ENCODE results near the gene CDK5RAP1.

The CDK5RAP1 gene

DNA sequence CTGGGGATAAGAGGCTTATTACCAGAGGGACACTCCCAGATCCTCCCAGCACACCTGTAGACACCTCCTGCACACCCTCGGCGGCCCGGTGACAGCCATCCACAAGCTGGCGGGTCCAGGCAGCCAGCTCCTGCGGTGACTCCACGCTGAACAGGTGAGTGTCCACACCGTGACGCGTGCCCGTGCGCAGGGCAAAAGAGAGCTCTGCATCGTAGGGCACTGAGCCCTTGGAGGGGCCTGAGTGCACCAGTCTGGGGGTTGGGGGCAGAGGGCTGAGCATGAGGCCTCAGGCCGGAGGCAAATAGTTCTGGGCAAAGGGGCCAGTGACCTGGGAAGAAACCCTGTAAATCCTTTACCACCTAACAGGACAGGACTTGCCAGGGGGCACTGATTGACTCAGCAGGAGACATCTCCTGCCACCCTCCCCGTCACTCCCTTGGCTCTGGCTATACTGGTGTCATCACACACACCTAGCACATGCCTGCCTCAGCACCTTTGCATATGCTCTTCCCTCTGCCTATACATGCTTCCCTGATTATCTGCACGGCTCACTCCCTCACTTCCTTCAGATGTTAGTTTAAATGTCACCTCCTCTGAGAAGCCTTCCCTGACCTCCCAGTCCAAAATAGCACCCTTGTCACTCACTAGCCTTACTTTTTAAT, 8.9 kb upstream of the CDK5RAP1 start:
- no peak overlapping the region for H2AK5ac ChIP-seq (ENCODE audit: low read length, severe bottlenecking)
- no peak overlapping the region for H3K4me3 ChIP-seq (ENCODE audit: insufficient read depth in 1 of 2, low read depth in 1 of 2, low read length in 2 of 2)
- H3K36me3 ChIP-seq (ENCODE audit: control insufficient read depth in 1 of 2, insufficient read depth in 2 of 2, low read depth in 1 of 2, low read length in 2 of 2): peaks cover 42 to 79% of the 10 kb centered on the region in 2 experiments
- no peak overlapping the region for H3K23ac ChIP-seq (ENCODE audit: low read length in 2 of 2)
- peaks cover 9% of the 10 kb centered on the region for H3K79me1 ChIP-seq (replicated peaks; ENCODE audit: low read length, poor library complexity, severe bottlenecking)
- H3K4me2 ChIP-seq (ENCODE audit: low read length, poor library complexity, severe bottlenecking): no peak overlapping the region
- peak overlapping the region in 1 of 2 experiments; percentile 36 for H3K14ac ChIP-seq (ENCODE audit: low read length in 2 of 2)
- H3K9me3 ChIP-seq (ENCODE audit: control insufficient read depth, low read length): peaks cover 5% of the 10 kb centered on the region
- no peaks in the 10 kb centered on the region for H3K27me3 ChIP-seq (ENCODE audit: control insufficient read depth in 1 of 2, insufficient read depth in 1 of 2, low read length in 2 of 2)
- no peak overlapping the region for H3K27ac ChIP-seq (ENCODE audit: low read length, poor library complexity, severe bottlenecking)
- H2BK12ac ChIP-seq (ENCODE audit: low read length in 2 of 2): no peak overlapping the region
- H4K91ac ChIP-seq (ENCODE audit: low read length): no peak overlapping the region
- H3K4ac ChIP-seq (ENCODE audit: low read depth in 1 of 2, low read length in 2 of 2): no peak overlapping the region
- no peak overlapping the region for H2BK120ac ChIP-seq (ENCODE audit: low read depth, low read length)
- peaks cover 11% of the 10 kb centered on the region for H3K4me1 ChIP-seq (ENCODE audit: control insufficient read depth, insufficient read depth, low read depth, low read length)
- H2AFZ ChIP-seq (ENCODE audit: low read depth, low read length): no peak overlapping the region
- no peak overlapping the region for H2BK5ac ChIP-seq (ENCODE audit: low read depth, low read length, poor library complexity, severe bottlenecking)
- peak overlapping the region in 1 of 2 experiments; percentile 16 for H3K18ac ChIP-seq (ENCODE audit: low read depth in 1 of 2, low read length in 2 of 2)
- no peak overlapping the region for H2BK15ac ChIP-seq (ENCODE audit: low read depth, poor library complexity, severe bottlenecking)
- DNase-seq: no peak
- H4K8ac ChIP-seq (ENCODE audit: low read length): no peak overlapping the region
- H3K9ac ChIP-seq (ENCODE audit: low read length): no peak overlapping the region
- WGBS: 93% methylated on average over 15 of the region's 15 CpGs

DNA sequence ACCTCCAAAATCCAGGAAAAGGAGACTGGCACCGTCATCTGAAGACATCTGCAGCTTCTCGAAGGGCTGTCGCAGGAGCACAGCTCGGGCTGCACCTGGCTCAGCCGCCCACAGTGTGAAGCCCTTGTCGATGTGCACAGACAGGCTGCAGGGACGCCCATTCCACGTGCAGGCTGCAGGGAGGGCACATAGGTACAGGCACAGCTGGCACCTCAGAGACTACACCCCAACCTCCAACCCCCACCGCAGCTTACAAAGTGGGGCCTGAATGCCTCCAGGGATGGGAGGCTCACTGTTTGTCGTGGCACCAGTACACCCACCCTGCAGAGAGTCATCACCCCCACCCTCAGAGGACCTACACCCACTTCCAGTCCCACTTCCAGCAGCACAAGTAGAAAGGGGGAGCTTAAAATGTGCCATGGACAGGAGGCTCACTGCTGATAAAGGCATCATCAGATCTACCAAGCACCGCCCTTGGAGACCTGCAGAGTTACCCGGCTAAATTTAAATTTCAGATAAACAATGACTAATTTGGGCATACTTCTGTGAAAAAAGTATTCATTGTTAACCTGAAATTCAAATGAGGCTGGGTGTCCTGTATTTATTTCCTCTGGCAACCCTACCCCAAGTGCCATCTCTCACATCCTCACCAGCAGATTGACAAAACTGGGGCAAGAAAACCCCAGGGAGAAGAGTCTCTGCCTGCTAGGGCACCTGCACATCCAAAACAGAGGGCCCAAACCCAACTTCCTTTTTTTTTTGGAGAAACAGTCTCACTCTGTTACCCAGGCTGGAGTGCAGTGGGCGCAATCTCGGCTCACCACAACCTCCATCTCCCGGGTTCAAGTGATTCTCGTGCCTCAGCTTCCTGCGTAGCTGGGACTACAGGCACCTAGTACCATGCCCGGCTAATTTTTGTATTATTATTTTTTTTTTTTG, 7.7 kb upstream of the CDK5RAP1 start:
- Histone ChIP-seq H2BK120ac (ENCODE audit: low read depth, low read length) (no peak overlapping the region), H3K4ac (ENCODE audit: low read depth in 1 of 2, low read length in 2 of 2) (peak overlapping the region; percentile 48 to 77), H2BK12ac (ENCODE audit: low read length in 2 of 2) (peak overlapping the region in 1 of 2 experiments; percentile 91), H2AK5ac (ENCODE audit: low read length, severe bottlenecking) (no peak overlapping the region), H3K23ac (ENCODE audit: low read length in 2 of 2) (peak overlapping the region in 1 of 2 experiments; percentile 84), H3K36me3 (ENCODE audit: control insufficient read depth in 1 of 2, insufficient read depth in 2 of 2, low read depth in 1 of 2, low read length in 2 of 2) (peaks cover 42 to 77% of the 10 kb centered on the region in 2 experiments), H2AFZ (ENCODE audit: low read depth, low read length) (peak overlapping the region; percentile 21), H3K4me2 (ENCODE audit: low read length, poor library complexity, severe bottlenecking) (no peak overlapping the region), H3K27me3 (ENCODE audit: control insufficient read depth in 1 of 2, insufficient read depth in 1 of 2, low read length in 2 of 2) (no peaks in the 10 kb centered on the region), H3K9me3 (ENCODE audit: control insufficient read depth, low read length) (peaks cover 5% of the 10 kb centered on the region), H3K27ac (ENCODE audit: low read length, poor library complexity, severe bottlenecking) (no peak overlapping the region), H3K14ac (ENCODE audit: low read length in 2 of 2) (peak overlapping the region in 1 of 2 experiments; percentile 93), H2BK15ac (ENCODE audit: low read depth, poor library complexity, severe bottlenecking) (no peak overlapping the region), H3K9ac (ENCODE audit: low read length) (no peak overlapping the region), H4K91ac (ENCODE audit: low read length) (peak overlapping the region; percentile 30), H2BK5ac (ENCODE audit: low read depth, low read length, poor library complexity, severe bottlenecking) (no peak overlapping the region), H3K79me1 (replicated peaks; ENCODE audit: low read length, poor library complexity, severe bottlenecking) (peaks cover 12% of the 10 kb centered on the region), H3K4me1 (ENCODE audit: control insufficient read depth, insufficient read depth, low read depth, low read length) (peaks cover 11% of the 10 kb centered on the region), H3K4me3 (ENCODE audit: insufficient read depth in 1 of 2, low read depth in 1 of 2, low read length in 2 of 2) (no peak overlapping the region), H4K8ac (ENCODE audit: low read length) (peak overlapping the region; percentile 16), H3K18ac (ENCODE audit: low read depth in 1 of 2, low read length in 2 of 2) (peak overlapping the region in 1 of 2 experiments; percentile 88)
- WGBS: 90% methylated on average over 13 of the region's 18 CpGs
- no peak for DNase-seq

DNA sequence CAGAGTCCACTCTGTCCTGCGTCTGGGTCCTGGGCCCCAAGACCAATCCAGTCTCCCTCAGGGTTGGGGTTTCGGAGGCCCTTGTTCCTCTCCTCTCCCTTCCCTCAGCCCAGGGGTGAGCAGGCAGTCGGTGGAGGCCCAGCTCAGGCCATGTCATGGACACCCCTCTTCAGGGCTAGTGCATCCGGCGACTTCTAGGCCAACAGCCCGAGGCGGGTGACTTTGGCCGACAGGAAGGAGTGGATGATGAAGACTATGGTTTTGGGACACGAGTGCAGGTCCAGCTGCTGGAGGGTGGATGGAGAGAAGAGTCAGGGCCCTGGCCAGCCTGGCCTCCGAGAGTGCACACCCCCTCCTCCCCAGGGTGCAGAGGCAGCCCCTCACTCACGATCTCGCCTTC, 7.0 kb upstream of the CDK5RAP1 start:
- H3K79me1 ChIP-seq (replicated peaks; ENCODE audit: low read length, poor library complexity, severe bottlenecking): peaks cover 12% of the 10 kb centered on the region
- H3K27me3 ChIP-seq (ENCODE audit: control insufficient read depth in 1 of 2, insufficient read depth in 1 of 2, low read length in 2 of 2): no peaks in the 10 kb centered on the region
- no peak overlapping the region for H2BK5ac ChIP-seq (ENCODE audit: low read depth, low read length, poor library complexity, severe bottlenecking)
- peak overlapping the region in 1 of 2 experiments; percentile 91 for H2BK12ac ChIP-seq (ENCODE audit: low read length in 2 of 2)
- H3K14ac ChIP-seq (ENCODE audit: low read length in 2 of 2): peak overlapping the region in 1 of 2 experiments; percentile 93
- peak overlapping the region; percentile 42 to 88 for H3K18ac ChIP-seq (ENCODE audit: low read depth in 1 of 2, low read length in 2 of 2)
- H3K27ac ChIP-seq (ENCODE audit: low read length, poor library complexity, severe bottlenecking): no peak overlapping the region
- DNase-seq: no peak
- H2BK15ac ChIP-seq (ENCODE audit: low read depth, poor library complexity, severe bottlenecking): no peak overlapping the region
- H3K23ac ChIP-seq (ENCODE audit: low read length in 2 of 2): peak overlapping the region in 1 of 2 experiments; percentile 70
- WGBS: 89% methylated on average over 10 of the region's 12 CpGs
- H3K4me2 ChIP-seq (ENCODE audit: low read length, poor library complexity, severe bottlenecking): no peak overlapping the region
- peak overlapping the region; percentile 30 for H4K91ac ChIP-seq (ENCODE audit: low read length)
- H3K4me1 ChIP-seq (ENCODE audit: control insufficient read depth, insufficient read depth, low read depth, low read length): peaks cover 11% of the 10 kb centered on the region
- H3K4ac ChIP-seq (ENCODE audit: low read depth in 1 of 2, low read length in 2 of 2): peak overlapping the region; percentile 48 to 81
- H2BK120ac ChIP-seq (ENCODE audit: low read depth, low read length): no peak overlapping the region
- H3K36me3 ChIP-seq (ENCODE audit: control insufficient read depth in 1 of 2, insufficient read depth in 2 of 2, low read depth in 1 of 2, low read length in 2 of 2): peaks cover 42 to 77% of the 10 kb centered on the region in 2 experiments
- no peak overlapping the region for H3K4me3 ChIP-seq (ENCODE audit: insufficient read depth in 1 of 2, low read depth in 1 of 2, low read length in 2 of 2)
- peak overlapping the region; percentile 48 for H2AFZ ChIP-seq (ENCODE audit: low read depth, low read length)
- peak overlapping the region; percentile 16 for H4K8ac ChIP-seq (ENCODE audit: low read length)
- H3K9ac ChIP-seq (ENCODE audit: low read length): no peak overlapping the region
- H3K9me3 ChIP-seq (ENCODE audit: control insufficient read depth, low read length): peaks cover 5% of the 10 kb centered on the region
- no peak overlapping the region for H2AK5ac ChIP-seq (ENCODE audit: low read length, severe bottlenecking)

DNA sequence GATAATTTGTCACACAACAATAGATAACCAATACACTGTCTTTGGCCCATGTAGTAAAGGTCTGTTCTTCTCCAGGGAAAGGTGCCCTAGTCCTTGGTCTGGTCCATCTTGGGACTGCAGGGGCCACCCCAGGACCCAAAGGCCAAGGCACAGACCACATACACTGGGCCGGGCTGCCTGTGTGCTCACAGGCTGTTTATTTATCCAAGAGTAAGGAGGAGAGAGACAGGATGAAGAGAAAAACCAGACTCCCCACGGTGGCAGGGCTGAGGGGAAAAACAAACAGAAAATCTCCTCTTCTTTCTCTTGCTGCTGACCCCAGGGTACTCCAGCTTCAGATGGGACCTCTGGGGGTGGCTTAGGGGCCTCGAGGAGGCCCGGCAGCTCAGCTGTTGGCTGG, 6.5 kb upstream of the CDK5RAP1 start:
- Histone ChIP-seq H2AK5ac (ENCODE audit: low read length, severe bottlenecking) (no peak overlapping the region), H3K9ac (ENCODE audit: low read length) (no peak overlapping the region), H2BK120ac (ENCODE audit: low read depth, low read length) (no peak overlapping the region), H3K27me3 (ENCODE audit: control insufficient read depth in 1 of 2, insufficient read depth in 1 of 2, low read length in 2 of 2) (no peaks in the 10 kb centered on the region), H3K14ac (ENCODE audit: low read length in 2 of 2) (no peak overlapping the region), H2BK15ac (ENCODE audit: low read depth, poor library complexity, severe bottlenecking) (no peak overlapping the region), H3K4me3 (ENCODE audit: insufficient read depth in 1 of 2, low read depth in 1 of 2, low read length in 2 of 2) (peak overlapping the region in 1 of 2 experiments; percentile 2), H3K27ac (ENCODE audit: low read length, poor library complexity, severe bottlenecking) (no peak overlapping the region), H3K18ac (ENCODE audit: low read depth in 1 of 2, low read length in 2 of 2) (no peak overlapping the region), H2AFZ (ENCODE audit: low read depth, low read length) (no peak overlapping the region), H3K4ac (ENCODE audit: low read depth in 1 of 2, low read length in 2 of 2) (no peak overlapping the region), H3K79me1 (replicated peaks; ENCODE audit: low read length, poor library complexity, severe bottlenecking) (peaks cover 13% of the 10 kb centered on the region), H3K36me3 (ENCODE audit: control insufficient read depth in 1 of 2, insufficient read depth in 2 of 2, low read depth in 1 of 2, low read length in 2 of 2) (peaks cover 42 to 73% of the 10 kb centered on the region in 2 experiments), H2BK12ac (ENCODE audit: low read length in 2 of 2) (no peak overlapping the region), H4K8ac (ENCODE audit: low read length) (no peak overlapping the region), H3K9me3 (ENCODE audit: control insufficient read depth, low read length) (peaks cover 5% of the 10 kb centered on the region), H3K4me2 (ENCODE audit: low read length, poor library complexity, severe bottlenecking) (no peak overlapping the region), H2BK5ac (ENCODE audit: low read depth, low read length, poor library complexity, severe bottlenecking) (no peak overlapping the region), H3K4me1 (ENCODE audit: control insufficient read depth, insufficient read depth, low read depth, low read length) (peaks cover 12% of the 10 kb centered on the region), H3K23ac (ENCODE audit: low read length in 2 of 2) (no peak overlapping the region), H4K91ac (ENCODE audit: low read length) (no peak overlapping the region)
- DNase-seq: peak; percentile 45
- WGBS: 7% methylated on average over 4 of the region's 4 CpGs
